ENCODE measurements around the gene CASS4.
A peak's percentile ranks its signal among the peaks of the same experiment; 100 is the strongest.

Gene CASS4

GRCh38 chr20:56420028-56420427, 8.0 kb downstream of the CASS4 start:
- in situ Hi-C loops (cut with HindIII; ENCODE audit: low pct_ligation_motif_present, low pct_unique_long_range_greater_than_20kb, low sequenced_read_pairs), result no loop called here
- no peak for DNase-seq

DNA sequence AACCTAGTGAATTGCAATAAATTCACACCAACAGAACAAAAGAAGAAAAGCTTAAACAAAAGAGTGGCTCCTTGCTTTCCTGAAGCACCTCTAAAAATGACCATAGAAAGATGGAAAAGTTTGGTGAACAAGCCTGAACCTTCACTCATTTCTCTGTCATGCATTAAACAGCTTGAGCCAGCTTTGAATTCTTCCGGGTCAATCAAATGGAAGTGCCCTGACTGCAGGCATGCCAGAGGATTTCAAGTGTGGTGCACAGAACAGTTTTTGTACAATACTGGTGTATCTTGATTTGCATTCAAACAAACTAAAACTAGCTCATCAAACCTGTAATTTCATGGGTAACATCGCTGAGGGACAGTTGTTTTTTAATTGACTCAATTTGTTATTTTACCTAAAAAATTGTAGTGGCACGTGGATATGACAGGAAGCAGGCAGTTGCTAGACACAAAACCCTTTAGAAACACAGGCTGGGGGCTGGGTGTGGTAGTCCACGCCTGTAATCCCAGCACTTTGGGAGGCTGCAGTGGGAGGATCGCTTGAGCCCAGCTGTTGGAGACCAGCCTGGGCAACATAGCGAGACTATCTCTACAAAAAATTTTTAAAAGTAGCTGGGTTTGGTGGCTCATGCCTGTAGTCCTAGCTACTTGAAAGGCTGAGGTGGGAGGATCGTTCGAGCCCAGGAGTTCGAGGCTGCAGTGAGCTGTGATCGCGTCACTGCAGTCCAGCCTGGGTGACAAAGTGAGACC, 9.1 kb downstream of the CASS4 start:
- peak; percentile 61 for DNase-seq
- in situ Hi-C loops (cut with HindIII; ENCODE audit: low pct_ligation_motif_present, low pct_unique_long_range_greater_than_20kb, low sequenced_read_pairs), result no loop called here

DNA sequence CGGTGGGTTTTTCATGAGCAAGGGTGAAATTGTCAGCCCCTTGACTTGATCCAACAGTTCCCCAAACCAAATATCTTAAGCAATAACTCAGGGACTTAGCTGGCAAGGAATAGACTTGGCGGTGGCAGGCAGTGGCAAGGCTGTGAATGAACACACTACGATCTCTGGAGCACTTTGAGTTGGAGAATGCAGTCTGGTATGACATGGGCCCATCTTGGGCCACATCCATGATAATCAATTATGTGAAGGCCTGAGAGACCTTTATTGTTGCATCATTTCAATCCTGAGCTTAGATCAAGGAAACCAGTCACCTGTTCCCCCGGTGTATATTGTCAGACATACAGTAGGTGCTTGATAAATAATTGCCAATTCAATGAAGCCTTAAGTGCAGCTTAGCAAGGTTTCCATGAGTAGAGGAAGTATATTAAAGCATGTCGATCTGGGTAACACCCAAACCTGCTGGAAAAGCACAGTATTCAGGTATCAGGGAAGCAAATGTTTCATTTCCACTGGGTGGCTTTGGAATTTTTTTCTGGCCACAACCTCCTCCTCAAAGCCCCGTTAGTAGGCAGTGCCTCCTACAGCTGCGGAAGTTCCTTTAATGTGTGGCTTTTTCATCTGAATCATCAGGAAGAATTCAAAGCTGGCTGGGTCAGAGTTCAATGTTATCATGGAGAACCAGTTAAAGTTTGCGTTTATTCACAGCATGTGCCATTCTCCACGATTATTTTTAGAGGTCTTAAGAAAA, 10.2 kb downstream of the CASS4 start:
- in situ Hi-C loops (cut with HindIII; ENCODE audit: low pct_ligation_motif_present, low pct_unique_long_range_greater_than_20kb, low sequenced_read_pairs), result no loop called here
- peak; percentile 86 for DNase-seq

- no peak for DNase-seq
- in situ Hi-C loops (cut with HindIII; ENCODE audit: low pct_ligation_motif_present, low pct_unique_long_range_greater_than_20kb, low sequenced_read_pairs), result no loop called here
These were observed 10.7 kb downstream of the CASS4 start for GRCh38 chr20:56422824-56423189.

DNA sequence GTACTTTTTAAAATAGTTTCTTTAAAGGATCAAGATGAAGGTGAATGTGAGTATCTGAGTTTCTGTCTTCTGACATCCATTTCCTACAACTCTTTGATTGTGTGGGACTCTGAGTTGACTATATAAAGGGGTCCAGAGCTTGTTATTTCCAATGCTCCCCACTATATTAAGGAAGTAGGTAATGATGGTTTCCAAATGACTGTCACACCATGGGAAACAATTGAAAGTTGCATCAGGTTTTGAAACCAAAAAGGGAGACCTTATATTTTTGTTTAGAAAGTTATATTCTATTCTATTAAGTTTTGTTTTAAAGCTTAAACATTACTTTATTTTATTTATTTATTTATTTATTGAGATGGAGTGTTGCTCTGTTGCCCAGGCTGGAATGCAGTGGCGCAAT, 11.2 kb downstream of the CASS4 start:
- in situ Hi-C loops (cut with HindIII; ENCODE audit: low pct_ligation_motif_present, low pct_unique_long_range_greater_than_20kb, low sequenced_read_pairs), result no loop called here
- no peak for DNase-seq

DNA sequence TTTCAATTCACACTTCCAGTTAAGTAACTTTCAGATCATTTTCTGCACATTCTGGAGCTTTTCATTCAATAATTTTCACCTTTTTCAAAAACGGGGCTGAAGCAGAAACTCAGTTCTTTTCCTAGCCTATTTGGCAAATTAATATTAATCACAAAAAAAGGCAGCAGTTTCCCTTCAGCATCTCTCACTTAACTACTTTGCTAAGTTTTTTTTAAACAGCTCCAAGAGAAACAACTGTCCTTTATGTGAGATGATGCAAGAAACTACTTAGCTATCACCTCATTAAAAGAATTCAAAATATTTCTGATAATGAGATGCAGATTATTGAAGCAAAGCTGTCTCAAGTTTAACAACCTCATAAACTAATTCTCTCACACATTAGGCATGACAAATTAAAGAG, 11.8 kb downstream of the CASS4 start:
- no peak for DNase-seq
- in situ Hi-C loops (cut with HindIII; ENCODE audit: low pct_ligation_motif_present, low pct_unique_long_range_greater_than_20kb, low sequenced_read_pairs), result no loop called here

GRCh38 chr20:56424931-56425330, 12.9 kb downstream of the CASS4 start:
- in situ Hi-C loops (cut with HindIII; ENCODE audit: low pct_ligation_motif_present, low pct_unique_long_range_greater_than_20kb, low sequenced_read_pairs), result no loop called here
- no peak for DNase-seq

DNA sequence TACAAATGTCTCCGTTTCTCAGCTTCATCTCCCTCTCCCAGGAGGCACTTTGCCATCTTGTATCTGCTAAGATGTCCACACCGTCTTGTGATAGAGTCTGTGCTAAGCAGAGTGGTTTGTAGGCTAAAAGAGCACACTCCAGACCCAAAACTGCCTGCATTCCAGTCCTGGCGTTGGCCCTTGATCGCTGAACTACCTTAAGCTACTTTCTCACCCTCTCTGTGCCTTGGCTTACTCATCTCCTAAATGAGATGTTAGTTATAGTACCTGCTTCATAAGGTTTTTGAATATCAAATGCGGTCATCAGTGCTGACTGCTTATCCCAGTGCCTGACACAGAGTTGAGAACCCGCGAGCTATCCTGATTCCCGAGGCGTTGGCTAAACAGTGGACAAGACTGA, 14.0 kb downstream of the CASS4 start:
- in situ Hi-C loops (cut with HindIII; ENCODE audit: low pct_ligation_motif_present, low pct_unique_long_range_greater_than_20kb, low sequenced_read_pairs), result no loop called here
- no peak for DNase-seq

- in situ Hi-C loops (cut with HindIII; ENCODE audit: low pct_ligation_motif_present, low pct_unique_long_range_greater_than_20kb, low sequenced_read_pairs), result no loop called here
- DNase-seq, result no peak
These were observed 14.9 kb downstream of the CASS4 start for GRCh38 chr20:56426926-56427325.

DNA sequence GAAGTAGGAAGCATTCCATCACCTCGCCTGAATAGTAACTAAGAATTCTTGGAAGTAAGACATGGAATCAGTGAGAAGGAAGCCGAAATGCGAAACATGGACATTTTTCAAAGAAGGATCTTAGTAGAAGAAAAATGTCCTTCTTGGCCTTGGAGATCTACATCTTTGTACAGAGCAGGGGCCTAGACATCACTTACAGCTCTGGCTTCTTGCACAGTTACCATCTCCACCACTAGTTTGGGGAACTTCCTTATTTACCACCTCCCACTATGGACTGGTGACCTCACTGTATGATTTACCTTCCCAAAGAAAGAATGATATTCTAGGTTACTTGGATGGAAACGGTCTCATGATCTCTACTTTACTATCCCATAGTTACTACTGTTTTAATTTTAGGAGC, 15.7 kb downstream of the CASS4 start:
- in situ Hi-C loops (cut with HindIII; ENCODE audit: low pct_ligation_motif_present, low pct_unique_long_range_greater_than_20kb, low sequenced_read_pairs), result no loop called here
- DNase-seq, result no peak

DNA sequence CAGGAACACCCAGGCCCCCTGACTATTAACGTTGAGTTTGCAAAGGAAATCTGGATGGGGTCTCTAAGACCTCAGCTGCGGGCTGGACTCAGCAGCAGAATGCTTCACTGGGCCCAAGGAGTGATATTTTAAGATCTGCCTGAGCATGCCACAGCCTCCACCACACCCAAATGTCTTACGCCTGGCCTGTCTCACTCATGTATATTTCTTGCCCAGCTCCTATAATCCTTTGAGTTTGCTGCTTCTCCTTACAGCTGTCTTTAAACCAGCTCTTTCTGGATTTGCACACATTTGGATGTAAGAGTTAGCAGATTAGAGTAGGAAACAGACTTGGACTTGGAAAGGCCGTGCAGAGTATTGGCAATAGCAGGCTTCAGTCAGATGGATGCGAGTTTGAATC, 16.4 kb downstream of the CASS4 start:
- DNase-seq, result no peak
- in situ Hi-C loops (cut with HindIII; ENCODE audit: low pct_ligation_motif_present, low pct_unique_long_range_greater_than_20kb, low sequenced_read_pairs), result no loop called here

DNA sequence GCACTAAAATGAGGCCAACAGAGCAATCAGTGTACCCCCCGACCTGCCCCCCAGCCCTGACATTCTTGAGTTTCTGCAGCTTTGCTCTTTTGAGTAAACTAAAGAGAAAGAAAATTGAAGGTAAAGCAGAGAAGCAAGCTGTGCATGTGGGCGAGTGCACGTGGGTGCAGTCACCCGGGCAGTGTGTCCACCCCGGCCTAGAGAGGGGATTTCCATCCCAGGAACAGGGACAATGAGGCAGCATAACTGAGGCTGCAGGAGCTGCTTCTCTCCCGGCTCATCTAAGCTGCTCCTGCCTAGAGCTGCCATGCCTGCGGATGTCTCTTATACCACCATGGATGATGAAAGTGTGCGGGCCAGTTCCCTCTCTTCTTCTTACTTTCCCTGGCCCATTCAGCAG, 16.8 kb downstream of the CASS4 start:
- in situ Hi-C loops (cut with HindIII; ENCODE audit: low pct_ligation_motif_present, low pct_unique_long_range_greater_than_20kb, low sequenced_read_pairs), result no loop called here
- no peak for DNase-seq

- DNase-seq, result no peak
These were observed 17.4 kb downstream of the CASS4 start for GRCh38 chr20:56429502-56429901.

GRCh38 chr20:56429941-56430340, 17.9 kb downstream of the CASS4 start:
- DNase-seq, result no peak
- in situ Hi-C loops (cut with HindIII; ENCODE audit: low pct_ligation_motif_present, low pct_unique_long_range_greater_than_20kb, low sequenced_read_pairs), result no loop called here

More at GRCh38 chr20:56429502-56429901, 17.4 kb downstream of the CASS4 start:
- in situ Hi-C loops (cut with HindIII; ENCODE audit: low pct_ligation_motif_present, low pct_unique_long_range_greater_than_20kb, low sequenced_read_pairs), result no loop called here

- no peak for DNase-seq
- in situ Hi-C loops (cut with HindIII; ENCODE audit: low pct_ligation_motif_present, low pct_unique_long_range_greater_than_20kb, low sequenced_read_pairs), result no loop called here
These were observed 18.4 kb downstream of the CASS4 start for GRCh38 chr20:56430461-56430860.

DNA sequence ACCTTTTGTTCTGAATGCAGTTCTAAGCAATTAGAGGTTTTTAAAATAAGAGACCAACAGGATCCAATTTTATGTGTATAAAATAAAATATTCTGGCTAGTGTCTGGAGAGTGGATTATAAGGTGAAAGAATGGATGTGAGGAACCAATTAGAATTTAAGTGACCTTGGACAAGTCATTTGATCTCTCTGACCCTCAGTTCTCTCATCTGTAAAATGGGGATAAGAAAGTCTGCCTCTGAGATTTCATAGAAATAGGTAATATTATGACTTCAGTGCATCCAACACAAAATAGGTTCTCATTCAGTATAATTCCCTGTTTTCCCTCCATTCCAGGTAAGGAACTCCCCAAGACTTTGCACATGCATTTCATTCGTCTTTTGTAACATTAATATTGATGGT, 18.9 kb downstream of the CASS4 start:
- DNase-seq, result no peak
- in situ Hi-C loops (cut with HindIII; ENCODE audit: low pct_ligation_motif_present, low pct_unique_long_range_greater_than_20kb, low sequenced_read_pairs), result no loop called here

GRCh38 chr20:56431471-56431870, 19.4 kb downstream of the CASS4 start:
- DNase-seq, result no peak
- in situ Hi-C loops (cut with HindIII; ENCODE audit: low pct_ligation_motif_present, low pct_unique_long_range_greater_than_20kb, low sequenced_read_pairs), result no loop called here

- DNase-seq, result no peak
- in situ Hi-C loops (cut with HindIII; ENCODE audit: low pct_ligation_motif_present, low pct_unique_long_range_greater_than_20kb, low sequenced_read_pairs), result no loop called here
These were observed 21.3 kb downstream of the CASS4 start for GRCh38 chr20:56433221-56433879.

DNA sequence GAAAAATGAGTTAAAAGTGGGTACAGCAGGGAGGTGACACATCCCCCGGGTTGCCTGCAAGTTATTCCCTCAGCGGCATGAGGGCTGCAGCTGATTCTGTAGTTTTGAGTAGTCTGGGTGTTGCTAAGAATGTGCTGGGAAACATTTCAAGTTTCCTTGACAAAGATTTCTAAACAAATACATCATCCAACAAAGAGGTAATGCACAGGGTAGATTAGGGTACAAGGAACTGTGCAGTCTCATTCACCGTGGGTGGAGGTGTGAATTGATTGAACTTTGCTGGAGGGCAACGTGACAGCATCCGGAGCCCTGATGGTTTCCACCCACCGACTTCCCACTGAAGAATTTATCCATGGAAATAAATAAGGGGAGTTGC, 21.8 kb downstream of the CASS4 start:
- DNase-seq, result no peak
- in situ Hi-C loops (cut with HindIII; ENCODE audit: low pct_ligation_motif_present, low pct_unique_long_range_greater_than_20kb, low sequenced_read_pairs), result no loop called here

All from ACHN (cell line).